ENCODE data around the gene ANKRD44.

ANKRD44 gene

GRCh38 chr2:197102231-197102630 lies 208.3 kb downstream of the ANKRD44 start:
- TF ChIP-seq Cebpa-rat (IDR thresholded peaks at IDR 0.05), result no peak
- Histone ChIP-seq H3K4me2 (no peak overlapping the region), H3K27me3 (no peaks in the 10 kb centered on the region), H3K4me1 (no peaks in the 10 kb centered on the region), H3K9me3 (no peaks in the 10 kb centered on the region), H3K27ac (no peak overlapping the region), H3K36me3 (no peaks in the 10 kb centered on the region), H3K9ac (no peak overlapping the region), H3K4me3 (no peak overlapping the region), H4K20me1 (no peaks in the 10 kb centered on the region)

- TF ChIP-seq Cebpa-rat (IDR thresholded peaks at IDR 0.05), result no peak
- Histone ChIP-seq H3K36me3 (no peaks in the 10 kb centered on the region), H3K9me3 (no peaks in the 10 kb centered on the region), H3K4me2 (no peak overlapping the region), H3K27ac (no peak overlapping the region), H3K4me3 (no peak overlapping the region), H3K9ac (no peak overlapping the region), H4K20me1 (no peaks in the 10 kb centered on the region), H3K4me1 (no peaks in the 10 kb centered on the region), H3K27me3 (no peaks in the 10 kb centered on the region)
These were observed 209.1 kb downstream of the ANKRD44 start for GRCh38 chr2:197101519-197101918.

- H3K9ac ChIP-seq, result no peak overlapping the region
These were observed 212.8 kb downstream of the ANKRD44 start for GRCh38 chr2:197097578-197098366.

GRCh38 chr2:197096649-197097048 lies 213.9 kb downstream of the ANKRD44 start:
- H4K20me1 ChIP-seq, result no peaks in the 10 kb centered on the region
- no peaks in the 10 kb centered on the region for H3K27me3 ChIP-seq
- no peak overlapping the region for H3K4me3 ChIP-seq
- no peaks in the 10 kb centered on the region for H3K9me3 ChIP-seq
- no peak overlapping the region for H3K4me2 ChIP-seq
- no peak overlapping the region for H3K27ac ChIP-seq
- no peak overlapping the region for H3K9ac ChIP-seq
- TF ChIP-seq Cebpa-rat (IDR thresholded peaks at IDR 0.05), result no peak
- H3K4me1 ChIP-seq, result no peaks in the 10 kb centered on the region
- no peaks in the 10 kb centered on the region for H3K36me3 ChIP-seq

More at GRCh38 chr2:197097578-197098366, 212.8 kb downstream of the ANKRD44 start:
- TF ChIP-seq Cebpa-rat (IDR thresholded peaks at IDR 0.05), result no peak
- no peaks in the 10 kb centered on the region for H3K36me3 ChIP-seq
- no peaks in the 10 kb centered on the region for H4K20me1 ChIP-seq
- no peaks in the 10 kb centered on the region for H3K27me3 ChIP-seq
- H3K27ac ChIP-seq, result no peak overlapping the region
- no peak overlapping the region for H3K4me2 ChIP-seq
- H3K4me3 ChIP-seq, result no peak overlapping the region
- no peaks in the 10 kb centered on the region for H3K4me1 ChIP-seq
- no peaks in the 10 kb centered on the region for H3K9me3 ChIP-seq

GRCh38 chr2:197092431-197092830 lies 218.1 kb downstream of the ANKRD44 start:
- H3K4me1 ChIP-seq, result peaks cover 24% of the 10 kb centered on the region
- no peak overlapping the region for H3K9ac ChIP-seq
- H3K36me3 ChIP-seq, result no peaks in the 10 kb centered on the region
- no peak overlapping the region for H3K4me2 ChIP-seq
- H3K27me3 ChIP-seq, result no peaks in the 10 kb centered on the region
- no peaks in the 10 kb centered on the region for H3K9me3 ChIP-seq
- no peaks in the 10 kb centered on the region for H4K20me1 ChIP-seq
- H3K27ac ChIP-seq, result no peak overlapping the region
- TF ChIP-seq Cebpa-rat (IDR thresholded peaks at IDR 0.05), result no peak
- no peak overlapping the region for H3K4me3 ChIP-seq

GRCh38 chr2:197090742-197091367 lies 219.7 kb downstream of the ANKRD44 start:
- H3K27me3 ChIP-seq, result no peaks in the 10 kb centered on the region
- no peak overlapping the region for H3K9ac ChIP-seq
- no peak overlapping the region for H3K27ac ChIP-seq
- no peak overlapping the region for H3K4me3 ChIP-seq
- no peaks in the 10 kb centered on the region for H4K20me1 ChIP-seq
- peak overlapping the region; percentile 23; the same call in 1 of the 2 replicates for H3K4me2 ChIP-seq
- H3K9me3 ChIP-seq, result no peaks in the 10 kb centered on the region
- H3K4me1 ChIP-seq, result peaks cover 24% of the 10 kb centered on the region
- H3K36me3 ChIP-seq, result no peaks in the 10 kb centered on the region
- no peak for TF ChIP-seq Cebpa-rat (IDR thresholded peaks at IDR 0.05)

- peaks cover 24% of the 10 kb centered on the region for H3K4me1 ChIP-seq
- no peaks in the 10 kb centered on the region for H3K36me3 ChIP-seq
- H3K27me3 ChIP-seq, result no peaks in the 10 kb centered on the region
- H3K27ac ChIP-seq, result no peak overlapping the region
- no peaks in the 10 kb centered on the region for H3K9me3 ChIP-seq
- no peak overlapping the region for H3K9ac ChIP-seq
- TF ChIP-seq Cebpa-rat (IDR thresholded peaks at IDR 0.05), result no peak
- H4K20me1 ChIP-seq, result no peaks in the 10 kb centered on the region
- H3K4me3 ChIP-seq, result no peak overlapping the region
- H3K4me2 ChIP-seq, result no peak overlapping the region
These were observed 220.9 kb downstream of the ANKRD44 start for GRCh38 chr2:197089655-197090054.

GRCh38 chr2:197088694-197089093 lies 221.9 kb downstream of the ANKRD44 start:
- no peak overlapping the region for H3K4me3 ChIP-seq
- no peak overlapping the region for H3K9ac ChIP-seq
- peaks cover 24% of the 10 kb centered on the region for H3K4me1 ChIP-seq
- H3K9me3 ChIP-seq, result no peaks in the 10 kb centered on the region
- no peaks in the 10 kb centered on the region for H3K27me3 ChIP-seq
- peak overlapping the region; percentile 49 for H3K4me2 ChIP-seq
- no peak for TF ChIP-seq Cebpa-rat (IDR thresholded peaks at IDR 0.05)
- no peaks in the 10 kb centered on the region for H4K20me1 ChIP-seq
- H3K36me3 ChIP-seq, result no peaks in the 10 kb centered on the region
- no peak overlapping the region for H3K27ac ChIP-seq

GRCh38 chr2:197086500-197086899 lies 224.1 kb downstream of the ANKRD44 start:
- TF ChIP-seq Cebpa-rat (IDR thresholded peaks at IDR 0.05), result no peak
- Histone ChIP-seq H3K9me3 (no peaks in the 10 kb centered on the region), H4K20me1 (no peaks in the 10 kb centered on the region), H3K4me1 (peaks cover 24% of the 10 kb centered on the region), H3K27ac (no peak overlapping the region), H3K4me3 (no peak overlapping the region), H3K9ac (no peak overlapping the region), H3K36me3 (no peaks in the 10 kb centered on the region), H3K27me3 (no peaks in the 10 kb centered on the region), H3K4me2 (no peak overlapping the region)

- no peaks in the 10 kb centered on the region for H3K27me3 ChIP-seq
- no peaks in the 10 kb centered on the region for H3K9me3 ChIP-seq
- no peak overlapping the region for H3K27ac ChIP-seq
- H3K4me2 ChIP-seq, result no peak overlapping the region
- peaks cover 18% of the 10 kb centered on the region for H3K4me1 ChIP-seq
- no peaks in the 10 kb centered on the region for H3K36me3 ChIP-seq
- H3K9ac ChIP-seq, result no peak overlapping the region
- H3K4me3 ChIP-seq, result no peak overlapping the region
- no peaks in the 10 kb centered on the region for H4K20me1 ChIP-seq
- TF ChIP-seq Cebpa-rat (IDR thresholded peaks at IDR 0.05), result peak; percentile 28; the same call in 1 of the 2 replicates
These were observed 224.9 kb downstream of the ANKRD44 start for GRCh38 chr2:197085665-197086064.

Data from BLaER1 (cell line).